ENCODE measurements around the gene RND1. TPM values are rescaled to one million over a fixed set of nuclear protein-coding genes. Genes with fewer than 3 reads are reported as not detected.

Gene RND1
- total RNA-seq, 1 donor: 0.36 TPM

GRCh38 chr12:48814262-48815125, 51.2 kb downstream of the RND1 start:
- no peaks in the 10 kb centered on the region for H3K36me3 ChIP-seq (ENCODE audit: insufficient read depth, low read length)
- H2AFZ ChIP-seq (ENCODE audit: low read length): peak overlapping the region; percentile 96
- H4K20me1 ChIP-seq (ENCODE audit: insufficient read depth, low read length): peaks cover 9% of the 10 kb centered on the region
- H3K9me3 ChIP-seq (ENCODE audit: low read depth, low read length): no peaks in the 10 kb centered on the region
- peak overlapping the region; percentile 56 for H3K27ac ChIP-seq (ENCODE audit: low read depth, low read length)
- TF ChIP-seq CTCF (IDR thresholded peaks at IDR 0.05; ENCODE audit: extremely low read depth, low read depth, low read length): peak; percentile 94
- no peaks in the 10 kb centered on the region for H3K27me3 ChIP-seq (ENCODE audit: insufficient read depth, low read length)
- peaks cover 20% of the 10 kb centered on the region for H3K79me2 ChIP-seq (ENCODE audit: insufficient read depth, low read length)
- H3K4me2 ChIP-seq (ENCODE audit: insufficient read depth, low read length): peak overlapping the region; percentile 86
- peak; percentile 98 for DNase-seq (ENCODE audit: insufficient read length, low spot score, missing footprints)
- H3K4me3 ChIP-seq (ENCODE audit: insufficient read depth, low read length): peak overlapping the region; percentile 95
- peaks cover 54% of the 10 kb centered on the region for H3K4me1 ChIP-seq (ENCODE audit: insufficient read depth, low read length)

GRCh38 chr12:48813465-48814261, 52.0 kb downstream of the RND1 start:
- peaks cover 54% of the 10 kb centered on the region for H3K4me1 ChIP-seq (ENCODE audit: insufficient read depth, low read length)
- H3K36me3 ChIP-seq (ENCODE audit: insufficient read depth, low read length): no peaks in the 10 kb centered on the region
- H4K20me1 ChIP-seq (ENCODE audit: insufficient read depth, low read length): peaks cover 5% of the 10 kb centered on the region
- H3K4me2 ChIP-seq (ENCODE audit: insufficient read depth, low read length): peak overlapping the region; percentile 86
- H3K4me3 ChIP-seq (ENCODE audit: insufficient read depth, low read length): peak overlapping the region; percentile 95
- TF ChIP-seq CTCF (IDR thresholded peaks at IDR 0.05; ENCODE audit: extremely low read depth, low read depth, low read length): peak; percentile 6
- peaks cover 20% of the 10 kb centered on the region for H3K79me2 ChIP-seq (ENCODE audit: insufficient read depth, low read length)
- DNase-seq (ENCODE audit: insufficient read length, low spot score, missing footprints): peak; percentile 81
- no peaks in the 10 kb centered on the region for H3K27me3 ChIP-seq (ENCODE audit: insufficient read depth, low read length)
- peak overlapping the region; percentile 52 for H3K27ac ChIP-seq (ENCODE audit: low read depth, low read length)
- H2AFZ ChIP-seq (ENCODE audit: low read length): peak overlapping the region; percentile 94
- H3K9me3 ChIP-seq (ENCODE audit: low read depth, low read length): no peaks in the 10 kb centered on the region

GRCh38 chr12:48812389-48812788, 53.3 kb downstream of the RND1 start:
- Histone ChIP-seq H3K4me3 (ENCODE audit: insufficient read depth, low read length) (no peak overlapping the region), H3K4me2 (ENCODE audit: insufficient read depth, low read length) (peak overlapping the region; percentile 26), H3K79me2 (ENCODE audit: insufficient read depth, low read length) (peaks cover 18% of the 10 kb centered on the region), H3K9me3 (ENCODE audit: low read depth, low read length) (no peaks in the 10 kb centered on the region), H3K4me1 (ENCODE audit: insufficient read depth, low read length) (peaks cover 48% of the 10 kb centered on the region), H3K36me3 (ENCODE audit: insufficient read depth, low read length) (no peaks in the 10 kb centered on the region), H2AFZ (ENCODE audit: low read length) (peak overlapping the region; percentile 52), H3K27ac (ENCODE audit: low read depth, low read length) (peak overlapping the region; percentile 79), H3K27me3 (ENCODE audit: insufficient read depth, low read length) (no peaks in the 10 kb centered on the region), H4K20me1 (ENCODE audit: insufficient read depth, low read length) (peaks cover 5% of the 10 kb centered on the region)
- DNase-seq (ENCODE audit: insufficient read length, low spot score, missing footprints): peak; percentile 55
- TF ChIP-seq CTCF (IDR thresholded peaks at IDR 0.05; ENCODE audit: extremely low read depth, low read depth, low read length): no peak

Data from osteoblast (primary cell).